ENCODE measurements around the gene ARHGAP32.
A peak's percentile ranks its signal among the peaks of the same experiment; 100 is the strongest.

Gene ARHGAP32

DNA sequence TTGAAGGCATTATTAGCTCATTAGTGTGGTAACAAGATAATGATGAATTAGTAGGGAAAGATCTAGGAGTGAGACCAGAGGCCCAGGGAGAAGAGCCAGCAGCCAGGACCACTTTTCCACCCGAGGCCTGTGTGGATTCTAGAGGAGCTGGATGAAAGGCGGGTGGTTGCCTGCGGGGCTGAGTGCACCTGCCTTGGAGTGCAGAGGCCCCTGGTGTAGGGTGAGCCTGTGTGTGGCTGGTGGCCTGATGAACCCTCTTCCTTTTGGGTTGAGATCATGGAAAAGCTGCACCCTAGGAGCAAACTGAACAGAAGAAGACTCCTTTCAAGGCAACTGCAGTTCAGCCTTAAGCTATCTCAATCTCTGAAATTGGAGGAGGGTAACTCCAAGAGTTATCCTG lies 243.5 kb downstream of the ARHGAP32 start:
- no peak for DNase-seq

DNA sequence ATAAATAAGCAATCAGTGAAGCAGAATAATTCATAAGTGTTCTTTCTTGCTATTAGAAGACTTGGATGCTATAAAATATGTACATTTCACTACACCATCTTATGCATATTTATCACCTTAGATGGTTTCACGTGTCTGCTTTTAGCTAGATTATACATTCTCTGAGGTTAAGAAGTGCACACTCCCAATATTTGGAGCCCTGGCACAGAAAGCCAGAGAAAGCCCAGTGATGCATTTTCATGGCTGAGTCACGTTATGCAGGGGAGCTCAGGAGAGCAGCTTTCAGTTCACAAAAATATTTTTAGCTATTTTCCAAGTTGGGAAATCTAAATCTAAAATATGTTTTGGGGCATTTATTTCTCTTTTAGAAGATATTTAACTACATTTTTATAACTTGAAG lies 244.4 kb downstream of the ARHGAP32 start:
- no peak for DNase-seq

DNA sequence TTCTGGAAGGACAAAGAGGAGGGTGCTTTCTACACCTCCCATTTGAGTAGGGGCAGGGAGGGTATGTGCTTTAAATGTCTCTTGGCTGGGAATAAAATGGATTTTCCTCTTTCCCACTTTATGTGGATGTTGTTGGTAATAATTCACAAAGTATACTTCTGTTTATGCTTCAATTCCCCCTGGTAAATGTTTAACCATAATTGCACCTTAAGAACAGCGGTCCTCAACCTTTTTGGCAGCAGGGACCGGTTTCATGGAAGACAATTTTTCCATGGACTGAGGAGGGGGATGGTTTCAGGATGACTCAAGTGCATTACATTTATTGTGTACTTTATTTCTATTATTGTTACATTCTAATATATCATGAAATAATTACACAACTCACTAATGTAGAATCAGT lies 245.5 kb downstream of the ARHGAP32 start:
- DNase-seq = no peak

DNA sequence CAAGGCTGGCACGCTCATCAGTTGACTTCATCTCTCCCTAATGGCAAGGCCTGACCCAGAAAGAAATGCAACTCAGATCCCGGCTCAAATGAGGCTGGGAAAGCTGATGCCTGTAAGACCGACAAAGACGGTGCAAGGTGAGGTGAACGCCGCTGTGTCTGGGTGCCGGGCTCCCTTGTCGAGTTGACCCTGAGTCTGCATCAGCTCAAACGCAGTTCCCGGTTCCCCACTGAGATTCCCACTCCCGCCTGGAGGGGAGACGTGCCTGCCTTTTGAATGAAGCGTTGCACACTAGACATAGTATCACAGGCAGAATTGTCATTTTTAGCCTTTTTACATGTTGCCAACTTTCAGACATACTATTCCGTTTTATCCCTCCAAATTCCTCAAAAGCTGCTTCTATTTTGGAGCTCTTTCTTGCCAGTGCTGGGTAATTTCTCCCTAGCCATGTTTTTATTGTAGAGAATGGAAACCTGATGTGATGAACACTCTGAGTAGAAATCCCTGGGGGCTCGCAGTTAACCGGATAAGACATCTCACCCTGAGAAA lies 248.6 kb downstream of the ARHGAP32 start:
- DNase-seq = no peak

DNA sequence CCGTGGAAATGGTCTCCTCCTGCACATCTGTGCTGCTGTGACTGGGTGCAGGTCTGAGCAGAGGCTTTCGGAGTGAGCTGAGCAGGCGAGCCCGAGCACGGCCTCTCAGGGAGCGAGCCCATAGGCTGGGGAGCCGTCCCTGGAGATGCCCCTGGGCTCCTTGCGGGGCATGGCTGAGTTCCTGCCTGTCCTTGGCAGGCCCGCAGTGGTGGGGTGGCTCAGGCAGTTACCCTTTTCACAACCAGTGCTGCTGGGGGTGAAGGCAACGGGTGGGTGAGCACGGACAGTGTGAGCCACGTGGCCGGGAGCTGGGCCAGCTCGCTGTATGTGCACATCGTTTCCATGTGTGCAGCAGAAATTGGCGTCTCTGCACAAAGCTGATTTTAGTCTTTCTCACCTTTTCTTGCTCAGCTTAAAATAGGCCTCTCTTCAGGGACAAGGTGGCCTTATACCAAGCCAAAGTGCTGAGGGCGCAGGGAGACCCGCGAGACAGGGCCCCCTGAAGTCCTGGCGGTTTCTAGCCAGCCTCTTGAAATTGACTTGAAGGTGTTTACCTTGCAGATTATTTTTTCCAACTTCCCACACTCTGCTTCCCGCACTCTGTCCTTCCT lies 249.2 kb downstream of the ARHGAP32 start, which contains the start of gene TP53AIP1:
Gene TP53AIP1, minus strand, starts transcription at position 55 of the 611 bp plus-strand sequence. CDS start 5,053 bp downstream, outside the sequence.
- DNase-seq = no peak

DNA sequence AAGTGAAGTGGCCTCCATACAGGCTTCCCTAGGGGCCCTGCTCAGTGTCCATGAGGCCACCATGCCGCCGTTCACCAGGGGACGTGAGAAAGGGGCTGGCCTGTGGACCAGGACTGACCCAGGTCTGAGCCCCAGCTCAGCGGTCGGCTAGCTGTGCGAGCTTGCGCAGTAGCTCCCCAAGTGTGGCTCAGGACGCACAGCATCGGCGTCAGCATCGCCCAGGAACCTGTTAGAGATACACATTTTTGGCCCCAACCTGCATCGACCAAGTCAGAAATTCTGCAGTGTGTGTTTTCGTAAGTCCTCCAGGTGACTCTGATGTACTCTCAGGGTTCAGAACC lies 249.9 kb downstream of the ARHGAP32 start:
- DNase-seq = no peak

DNA sequence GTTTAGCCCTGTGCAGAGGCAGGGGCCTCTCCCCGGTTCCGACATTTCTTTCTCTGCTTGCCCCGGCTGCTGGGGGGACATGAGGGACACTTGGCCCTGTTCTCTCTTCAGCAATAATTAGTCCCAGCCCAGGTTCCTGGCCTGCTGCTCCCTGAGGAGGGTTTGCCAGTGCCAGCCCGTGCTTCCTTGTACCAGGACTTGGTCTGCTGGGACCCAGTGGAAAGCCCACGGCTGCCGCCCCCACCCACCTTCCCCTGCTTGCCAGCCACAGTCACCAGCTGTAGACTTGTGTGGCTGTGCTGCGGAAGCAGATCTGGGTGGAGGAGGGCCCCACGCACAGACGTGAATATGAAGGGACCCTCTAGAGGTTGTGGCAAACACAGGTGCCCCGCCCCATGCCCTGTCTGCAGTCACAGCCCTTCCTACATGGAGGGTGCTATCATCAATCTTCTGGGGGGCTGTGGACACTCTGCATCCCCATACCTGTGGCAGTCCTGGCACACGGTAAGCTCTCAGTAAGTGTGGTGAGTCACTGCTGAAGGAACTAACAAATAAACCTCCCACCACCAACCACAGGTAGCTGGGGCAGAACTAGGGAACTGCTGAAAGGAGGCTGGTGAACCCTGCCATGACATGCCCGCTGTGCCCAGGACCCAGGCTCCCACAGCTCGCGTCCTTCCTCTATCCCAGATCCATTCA lies 250.4 kb downstream of the ARHGAP32 start:
- DNase-seq = no peak

DNA sequence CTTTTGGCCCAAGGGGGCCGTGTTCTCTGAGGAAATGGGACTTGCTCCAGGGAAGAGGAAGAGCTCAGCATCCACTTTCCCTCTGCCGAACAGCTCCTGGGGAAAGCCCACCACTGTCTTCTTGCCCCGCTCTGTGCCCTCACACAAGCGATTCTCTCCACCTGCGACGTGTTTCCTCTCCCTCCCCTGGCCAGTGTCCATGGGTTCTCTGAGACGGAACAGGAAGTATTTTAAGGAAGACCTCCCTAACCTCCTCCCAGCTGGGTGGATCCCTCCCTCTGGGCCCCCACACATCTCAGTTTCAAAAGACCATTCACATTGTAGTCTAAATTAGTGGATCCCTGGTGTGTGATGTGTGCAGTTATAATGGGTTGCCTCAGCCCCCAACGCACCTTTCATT lies 251.0 kb downstream of the ARHGAP32 start:
- no peak for DNase-seq

DNA sequence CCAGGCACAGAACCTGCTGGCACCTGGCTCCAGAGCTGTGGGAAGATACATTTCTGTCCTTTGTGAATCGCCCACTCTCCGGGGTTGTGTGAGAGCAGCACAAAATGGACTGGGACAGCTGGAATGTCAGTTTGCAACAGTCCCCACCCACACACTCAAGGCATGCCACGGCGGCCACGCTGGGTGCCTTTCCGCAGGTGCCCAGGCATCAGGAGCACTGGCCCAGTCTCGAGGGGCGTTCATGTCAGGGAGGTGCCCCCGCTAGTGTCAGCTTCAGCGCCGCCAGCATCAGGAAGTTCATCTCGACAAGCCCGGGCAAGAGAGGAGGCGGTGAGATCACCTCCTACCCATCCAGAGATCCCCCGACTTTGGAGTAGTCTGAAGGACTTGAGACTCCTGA lies 251.5 kb downstream of the ARHGAP32 start:
- no peak for DNase-seq

DNA sequence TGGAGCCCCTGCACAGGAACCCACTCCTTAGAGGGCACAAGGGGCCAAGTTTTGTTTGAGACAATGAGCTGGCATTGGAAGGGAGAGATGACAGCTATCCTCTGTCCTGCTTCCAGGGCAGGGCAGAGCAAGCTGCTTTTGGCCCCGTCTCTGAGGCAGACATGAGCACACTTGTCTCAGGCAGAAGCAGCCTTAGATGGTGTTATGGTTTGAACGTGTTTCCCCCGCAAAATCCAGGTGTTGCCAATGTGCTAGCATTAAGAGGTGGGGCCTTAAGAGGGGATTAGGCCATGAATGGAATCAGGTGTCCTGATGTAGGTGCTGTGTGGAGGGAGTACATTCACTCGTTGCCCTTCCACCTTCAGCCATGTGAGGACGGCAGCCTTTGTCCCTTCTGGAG lies 252.0 kb downstream of the ARHGAP32 start:
- no peak for DNase-seq

DNA sequence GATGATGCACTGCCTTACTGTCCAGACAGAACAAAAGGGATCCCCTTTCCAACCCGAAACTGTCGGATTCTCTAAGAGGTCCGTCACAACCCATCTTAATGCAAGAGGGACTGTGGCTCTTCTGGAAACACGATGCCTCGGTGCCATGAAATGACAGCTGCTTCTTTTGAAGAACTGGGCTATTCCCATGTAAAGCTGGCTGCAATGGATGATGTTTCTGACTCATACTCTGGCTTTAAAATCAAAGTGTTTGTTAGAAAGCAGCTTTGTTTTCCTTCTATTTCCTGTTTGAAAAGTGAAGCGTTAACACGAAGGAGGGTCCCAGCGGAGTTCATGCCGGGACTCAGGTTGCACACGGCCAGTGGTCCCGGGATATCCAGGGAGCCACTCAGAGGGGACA lies 252.5 kb downstream of the ARHGAP32 start:
- no peak for DNase-seq

DNA sequence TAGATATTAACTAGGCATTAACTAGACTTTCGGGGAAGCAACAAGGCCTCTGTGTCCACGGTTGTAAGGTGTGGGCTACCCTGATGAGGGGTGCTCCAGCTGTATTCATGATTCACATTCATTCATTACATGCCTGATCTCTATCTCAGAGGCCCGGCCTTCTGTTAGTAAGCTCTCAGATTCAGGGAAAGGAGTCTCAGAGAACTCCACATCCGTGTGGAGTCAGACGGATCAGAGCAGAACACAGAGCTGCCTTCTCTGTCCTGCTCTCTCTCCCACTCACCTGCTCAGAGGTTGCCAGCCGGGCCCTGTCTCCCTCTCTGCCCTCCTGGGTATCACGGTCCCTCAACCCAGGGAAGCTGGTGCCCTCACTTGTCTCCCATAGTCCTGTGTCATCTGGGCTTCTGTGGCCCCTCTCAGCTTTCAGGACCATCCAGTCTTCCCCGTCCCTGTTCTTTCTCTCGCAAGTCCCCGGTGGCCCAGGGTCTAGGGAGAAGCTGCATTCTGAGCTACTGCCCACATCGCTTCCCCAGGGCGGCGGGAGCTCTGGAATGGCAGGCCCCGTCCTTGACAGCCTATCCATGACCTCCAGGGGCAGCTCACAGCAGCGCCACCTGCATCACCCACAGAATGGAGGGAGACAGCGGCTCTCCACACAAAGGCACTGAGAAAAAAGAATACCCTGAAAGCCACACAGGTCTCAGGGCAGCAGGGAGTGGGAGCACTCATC lies 253.8 kb downstream of the ARHGAP32 start:
- DNase-seq = no peak

DNA sequence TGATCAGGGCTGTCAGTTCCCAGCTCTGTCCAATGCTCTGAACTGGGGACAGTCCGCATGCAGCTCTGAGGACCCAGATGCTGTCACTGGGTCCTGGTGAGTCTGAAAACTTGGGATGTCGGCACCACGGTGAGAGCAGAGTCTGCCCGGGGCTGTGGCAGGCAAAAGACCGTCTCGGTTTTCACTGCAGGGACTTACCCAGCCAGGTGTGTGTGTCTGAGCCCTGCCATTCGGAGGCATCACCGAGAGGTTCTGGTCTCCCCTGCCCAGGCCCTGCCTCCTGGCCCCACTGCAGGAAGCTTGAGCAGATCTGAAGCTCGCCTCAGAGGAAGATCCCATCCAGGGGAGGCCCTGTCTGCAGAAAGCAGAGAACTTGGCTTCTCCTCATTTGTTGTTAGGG lies 254.6 kb downstream of the ARHGAP32 start:
- no peak for DNase-seq

DNA sequence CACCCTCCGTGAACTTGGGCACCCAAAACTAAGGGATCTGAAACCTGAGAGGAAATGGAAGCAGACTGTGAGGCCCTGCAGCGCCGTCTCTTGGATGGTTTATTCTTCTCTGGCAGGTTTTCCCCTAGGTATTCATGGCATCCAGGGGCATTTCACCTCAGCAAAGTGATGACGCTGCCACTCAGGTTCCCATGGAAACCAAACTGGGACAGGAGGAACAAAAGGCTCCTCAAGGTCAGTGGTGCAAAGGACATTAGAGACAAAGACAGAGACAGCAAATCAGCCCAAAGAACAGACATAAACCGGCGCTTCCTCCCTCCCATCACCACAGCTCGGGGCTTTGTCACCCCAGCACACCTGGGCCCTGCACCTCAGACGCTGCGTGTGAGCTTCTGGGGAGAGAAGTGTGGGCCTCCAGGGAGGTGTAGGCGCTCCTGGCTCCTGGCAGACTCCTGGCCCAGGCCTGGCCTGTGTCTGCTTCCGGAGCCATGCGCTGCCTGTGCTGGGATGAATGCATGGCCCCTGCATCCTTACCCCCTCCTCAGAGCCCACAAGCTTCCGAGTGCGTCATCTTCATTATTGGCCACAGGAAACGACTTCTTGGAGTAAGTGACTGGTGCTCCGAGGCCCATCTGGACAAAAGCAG lies 255.4 kb downstream of the ARHGAP32 start:
- DNase-seq = no peak

DNA sequence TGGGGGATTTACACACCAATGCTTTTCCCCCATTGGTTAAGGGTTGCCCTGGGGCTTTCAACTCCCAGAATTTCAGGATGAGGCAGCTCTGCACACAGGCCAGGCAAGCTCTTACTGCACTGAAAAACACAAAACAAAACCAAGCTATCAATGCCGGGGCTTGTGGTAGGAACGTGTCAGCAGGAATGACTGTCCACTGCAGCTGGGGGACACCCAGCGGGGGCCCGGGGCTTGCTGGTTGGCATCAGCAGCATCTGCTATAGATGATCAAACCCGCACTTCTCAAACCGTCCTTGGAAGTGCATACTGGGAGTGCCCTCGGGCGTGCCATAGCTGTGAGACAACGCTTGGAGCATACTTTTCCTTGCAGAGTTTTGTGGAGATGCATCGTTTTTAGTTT lies 257.2 kb downstream of the ARHGAP32 start:
- no peak for DNase-seq

DNA sequence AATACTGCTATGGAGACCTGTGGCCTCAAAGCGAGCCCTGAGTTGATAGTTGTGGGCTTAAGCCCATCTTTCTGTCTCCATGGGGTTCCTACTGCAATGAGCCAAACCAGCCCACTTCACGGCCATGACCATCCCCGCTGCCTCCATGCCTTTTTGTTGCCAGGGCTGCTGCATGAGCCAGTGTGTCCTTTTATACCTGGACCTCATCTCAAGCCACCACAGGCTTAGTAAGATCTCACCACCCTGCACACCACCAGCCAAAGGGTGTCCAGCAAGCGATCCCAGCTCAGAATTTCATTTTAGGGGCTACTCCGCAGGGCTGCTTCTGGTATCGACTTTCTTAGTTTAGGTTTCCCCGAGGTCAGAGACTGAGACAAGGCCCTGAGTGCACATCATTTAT lies 257.8 kb downstream of the ARHGAP32 start:
- no peak for DNase-seq

DNA sequence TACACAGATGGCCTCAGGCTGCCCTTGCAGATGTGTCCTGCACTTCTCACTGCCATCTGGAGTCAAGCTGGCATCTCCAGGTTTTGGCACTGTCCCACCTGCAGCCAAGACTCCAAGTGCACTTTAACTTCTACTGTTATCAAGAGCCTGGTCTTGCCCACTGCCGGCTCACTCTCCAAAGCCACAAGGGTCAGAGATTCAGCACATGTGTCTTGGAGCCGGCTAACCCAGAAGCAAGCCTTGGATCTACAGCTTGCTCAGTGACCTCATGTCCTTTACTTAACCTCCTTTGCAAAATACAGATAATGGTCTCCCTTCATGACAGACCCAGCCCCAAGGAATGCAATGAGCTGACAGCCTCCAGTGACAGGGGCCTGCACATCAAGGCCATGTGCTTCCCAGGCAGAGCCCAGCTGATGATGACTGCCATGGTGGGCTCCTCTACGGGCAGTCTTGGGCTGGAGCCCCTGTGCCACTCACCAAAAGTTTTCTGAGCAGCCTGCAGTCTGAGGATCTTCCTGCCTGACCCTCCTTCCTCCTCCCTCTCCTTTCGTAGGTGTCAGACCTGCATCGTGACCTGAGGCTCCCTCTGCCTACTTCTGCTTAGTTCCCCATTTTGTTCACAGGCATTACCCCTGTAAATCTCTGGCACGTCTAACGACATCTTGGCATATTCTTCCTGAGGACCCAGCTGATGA lies 258.5 kb downstream of the ARHGAP32 start:
- DNase-seq = no peak

DNA sequence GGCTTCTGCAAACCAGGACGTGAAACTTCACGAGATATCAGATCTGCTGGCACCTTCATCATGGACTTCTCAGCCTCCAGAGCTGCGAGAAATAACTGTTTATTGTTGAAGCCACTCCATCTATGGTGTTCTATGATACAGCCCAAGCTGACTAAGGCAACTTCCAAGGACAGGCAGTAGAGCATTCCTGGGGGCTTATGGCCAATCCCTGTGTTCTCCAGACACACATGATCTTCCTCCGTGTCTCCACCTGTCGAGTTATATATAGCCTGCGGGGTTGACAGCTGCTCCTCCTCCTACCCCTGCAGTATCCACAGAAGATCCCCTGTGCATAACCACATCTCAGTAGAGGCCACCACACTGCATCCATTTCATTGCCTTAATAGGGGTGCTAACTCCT lies 260.5 kb downstream of the ARHGAP32 start:
- no peak for DNase-seq

DNA sequence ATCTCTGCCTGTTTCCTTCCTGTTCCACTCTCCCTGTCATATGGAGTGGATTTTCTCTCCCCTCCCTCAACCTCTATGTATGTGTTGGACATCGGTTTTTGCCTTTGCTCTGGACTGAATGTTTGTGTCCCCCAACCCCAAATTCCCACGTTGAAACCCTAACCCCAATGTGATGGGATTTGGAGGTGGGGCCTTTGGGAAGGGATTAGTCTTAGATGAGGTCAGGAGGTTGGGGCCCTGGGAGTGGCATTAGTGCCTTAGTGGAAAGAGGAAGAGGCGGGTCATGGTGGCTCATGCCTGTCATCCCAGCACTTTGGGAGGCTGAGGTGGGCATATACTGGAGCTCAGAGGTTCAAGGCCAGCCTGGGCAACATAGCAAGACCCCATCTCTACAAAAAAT lies 261.1 kb downstream of the ARHGAP32 start:
- no peak for DNase-seq

DNA sequence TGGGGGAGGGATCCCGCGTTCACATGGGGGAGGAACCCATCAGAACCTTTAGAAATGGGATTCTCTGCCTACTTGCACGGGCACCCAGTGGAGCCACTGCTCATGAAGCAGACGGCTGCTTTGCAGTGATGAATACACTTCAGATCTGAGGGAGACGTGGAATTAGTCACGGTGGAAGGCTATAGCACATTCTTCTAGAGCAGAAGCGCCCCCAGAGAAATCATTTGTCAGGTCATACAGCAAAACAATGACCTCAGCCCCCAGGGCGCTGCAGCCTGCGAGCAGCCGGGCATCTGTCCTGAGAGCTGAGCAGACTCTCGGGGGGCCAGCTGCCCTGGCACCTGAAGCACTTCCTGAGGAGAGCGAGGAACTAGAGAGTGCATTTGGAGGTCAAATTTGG lies 262.1 kb downstream of the ARHGAP32 start:
- peak; percentile 27 for DNase-seq

DNA sequence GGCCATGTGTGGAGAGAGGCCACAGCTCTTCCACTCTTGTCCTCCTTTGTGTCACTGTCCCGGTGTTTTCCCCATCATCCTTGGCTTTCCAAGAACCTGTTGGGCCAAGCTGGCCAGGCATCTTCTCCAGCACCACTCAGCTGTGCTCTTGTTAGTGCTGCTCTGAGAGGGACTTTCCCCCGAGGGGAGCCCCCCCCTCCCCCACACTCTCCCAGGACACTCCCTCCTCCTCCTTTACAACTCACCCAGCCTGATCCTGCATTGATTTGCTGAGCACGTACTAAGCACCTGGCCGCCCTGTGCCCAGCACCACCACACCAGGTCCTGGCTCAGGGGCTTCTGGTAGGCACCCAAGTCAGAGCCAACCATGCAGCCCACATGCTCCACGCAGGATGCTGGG lies 262.7 kb downstream of the ARHGAP32 start:
- DNase-seq = no peak

DNA sequence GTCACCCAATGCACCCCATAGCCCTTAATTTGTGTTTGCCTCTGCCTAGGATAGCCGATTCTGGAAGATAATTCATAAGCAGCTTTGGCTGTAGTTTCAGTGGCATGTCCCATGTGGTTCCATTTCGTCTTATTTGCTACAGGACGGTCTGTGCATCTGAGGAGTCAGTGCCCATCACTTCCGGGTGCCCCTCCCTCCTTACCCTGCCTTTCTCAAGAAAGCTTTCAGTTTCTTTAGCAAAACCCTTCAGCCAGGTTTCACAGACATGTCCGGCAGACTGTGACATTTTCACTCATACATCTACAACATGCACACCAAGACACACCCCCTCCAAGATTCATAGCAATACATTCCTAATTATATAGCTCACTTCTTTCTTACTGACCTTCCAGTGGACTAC lies 263.7 kb downstream of the ARHGAP32 start:
- no peak for DNase-seq
